AG10803 (cell line): ENCODE measurements around the gene DNAJC15.

Source experiments
- DNase-seq: peaks from one replicate; pipeline ENCODE4 v3.0.0; 2010; ENCODE audit warnings: low read depth
- H3K4me3 ChIP-seq: 2 replicates; pipeline ENCODE4 v1.5.1; 2011; ENCODE audit warnings: mild to moderate bottlenecking, low read length, control low read depth
- TF ChIP-seq, protein P1 (sequence below): conservative IDR thresholded peaks from 2 replicates; pipeline ENCODE4 v1.5.1; 2011; ENCODE audit warnings: mild to moderate bottlenecking, low read length, control low read depth, inconsistent platforms

Gene DNAJC15

DNA sequence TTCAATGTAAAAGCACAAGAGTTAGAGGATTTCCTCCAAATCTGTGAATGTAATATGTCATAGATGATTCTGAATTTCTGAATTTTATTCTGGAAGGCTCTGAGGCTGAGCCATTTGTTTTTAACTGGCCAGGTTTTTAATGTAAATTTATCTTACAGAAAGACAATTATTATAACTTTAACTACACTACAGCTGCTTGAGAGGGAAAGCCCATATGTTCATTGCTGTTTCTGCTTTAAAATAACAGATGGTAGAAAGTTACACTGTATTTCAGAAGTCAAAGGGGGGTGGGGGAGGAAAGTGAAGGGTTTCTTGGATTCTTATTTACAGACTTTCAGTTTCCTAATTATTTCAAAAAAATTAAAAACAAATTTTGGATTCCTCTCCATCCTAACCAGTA lies 62.8 kb downstream of the DNAJC15 start:
- TF ChIP-seq, protein P1, sequence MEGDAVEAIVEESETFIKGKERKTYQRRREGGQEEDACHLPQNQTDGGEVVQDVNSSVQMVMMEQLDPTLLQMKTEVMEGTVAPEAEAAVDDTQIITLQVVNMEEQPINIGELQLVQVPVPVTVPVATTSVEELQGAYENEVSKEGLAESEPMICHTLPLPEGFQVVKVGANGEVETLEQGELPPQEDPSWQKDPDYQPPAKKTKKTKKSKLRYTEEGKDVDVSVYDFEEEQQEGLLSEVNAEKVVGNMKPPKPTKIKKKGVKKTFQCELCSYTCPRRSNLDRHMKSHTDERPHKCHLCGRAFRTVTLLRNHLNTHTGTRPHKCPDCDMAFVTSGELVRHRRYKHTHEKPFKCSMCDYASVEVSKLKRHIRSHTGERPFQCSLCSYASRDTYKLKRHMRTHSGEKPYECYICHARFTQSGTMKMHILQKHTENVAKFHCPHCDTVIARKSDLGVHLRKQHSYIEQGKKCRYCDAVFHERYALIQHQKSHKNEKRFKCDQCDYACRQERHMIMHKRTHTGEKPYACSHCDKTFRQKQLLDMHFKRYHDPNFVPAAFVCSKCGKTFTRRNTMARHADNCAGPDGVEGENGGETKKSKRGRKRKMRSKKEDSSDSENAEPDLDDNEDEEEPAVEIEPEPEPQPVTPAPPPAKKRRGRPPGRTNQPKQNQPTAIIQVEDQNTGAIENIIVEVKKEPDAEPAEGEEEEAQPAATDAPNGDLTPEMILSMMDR: no peak
- H3K4me3 ChIP-seq: no peak overlapping the region
- DNase-seq: no peak

DNA sequence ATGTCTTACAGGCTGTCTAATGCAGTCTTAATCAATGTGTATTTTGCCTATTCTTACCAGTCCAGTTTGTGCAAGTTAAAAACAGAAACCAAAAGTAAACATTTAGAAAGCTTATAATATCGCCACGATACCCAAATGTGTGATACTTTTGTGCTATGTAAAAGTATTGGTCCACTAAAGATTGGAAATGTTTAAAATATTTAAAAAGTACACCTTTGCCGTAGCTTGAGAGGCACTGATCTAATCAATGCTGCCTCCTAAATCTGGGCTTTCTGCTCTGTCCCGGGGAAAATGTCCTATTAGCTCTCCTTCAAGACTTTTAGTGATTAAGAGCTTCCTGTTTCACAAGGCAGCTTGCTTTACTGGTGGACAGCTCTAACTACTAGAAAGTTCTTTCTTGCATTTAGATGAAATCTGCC lies 64.7 kb downstream of the DNAJC15 start:
- peak; percentile 48 for DNase-seq
- H3K4me3 ChIP-seq: peak overlapping the region; percentile 48
- TF ChIP-seq, protein P1: no peak

DNA sequence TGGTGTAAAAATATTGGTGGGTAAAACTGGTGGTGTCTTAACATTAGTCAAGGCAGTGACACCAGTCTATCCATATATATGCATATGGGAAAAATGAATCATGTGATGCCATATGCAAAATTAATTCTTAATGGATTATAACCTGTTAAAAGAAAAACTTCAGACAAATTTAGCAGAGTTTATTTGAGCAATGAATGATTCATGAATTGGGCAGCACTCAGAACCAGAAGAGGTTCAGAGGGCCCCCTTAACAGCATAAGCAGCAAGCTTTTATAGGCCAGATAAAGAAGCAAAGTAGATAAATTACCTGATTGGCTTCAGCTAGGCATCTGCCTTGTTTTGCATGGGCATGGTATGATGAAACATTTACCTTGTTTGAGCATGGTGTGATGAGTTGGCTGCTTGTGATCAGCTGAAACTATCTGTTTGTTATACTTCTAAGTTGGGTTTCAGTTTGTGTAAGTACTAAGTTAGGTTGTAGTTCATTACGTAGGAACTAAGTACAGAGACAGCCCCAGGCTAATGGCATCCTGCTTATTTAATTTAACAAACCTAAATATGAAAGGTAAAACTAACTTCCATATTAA lies 66.6 kb downstream of the DNAJC15 start:
- H3K4me3 ChIP-seq: no peak overlapping the region
- DNase-seq: no peak
- TF ChIP-seq, protein P1: no peak

DNA sequence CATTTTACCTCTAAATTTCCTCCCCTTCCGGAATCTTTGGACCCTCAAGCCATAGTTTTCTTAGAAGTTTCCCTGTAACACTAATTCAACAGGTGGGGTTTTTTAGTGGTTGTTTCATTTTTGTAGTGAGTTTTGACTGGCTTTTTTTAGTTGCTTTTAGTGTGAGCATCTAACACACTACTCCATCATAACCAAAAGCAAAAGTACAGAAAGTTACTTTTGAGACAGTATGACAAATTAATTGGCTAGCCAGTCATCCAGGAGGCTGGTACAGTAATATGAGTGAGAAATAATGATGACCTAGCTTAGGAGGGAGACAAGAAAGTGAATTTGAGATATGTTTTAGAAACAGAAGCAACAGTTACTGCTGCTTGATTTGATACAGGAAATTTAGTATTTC lies 71.5 kb downstream of the DNAJC15 start:
- TF ChIP-seq, protein P1: no peak
- no peak overlapping the region for H3K4me3 ChIP-seq
- no peak for DNase-seq

DNA sequence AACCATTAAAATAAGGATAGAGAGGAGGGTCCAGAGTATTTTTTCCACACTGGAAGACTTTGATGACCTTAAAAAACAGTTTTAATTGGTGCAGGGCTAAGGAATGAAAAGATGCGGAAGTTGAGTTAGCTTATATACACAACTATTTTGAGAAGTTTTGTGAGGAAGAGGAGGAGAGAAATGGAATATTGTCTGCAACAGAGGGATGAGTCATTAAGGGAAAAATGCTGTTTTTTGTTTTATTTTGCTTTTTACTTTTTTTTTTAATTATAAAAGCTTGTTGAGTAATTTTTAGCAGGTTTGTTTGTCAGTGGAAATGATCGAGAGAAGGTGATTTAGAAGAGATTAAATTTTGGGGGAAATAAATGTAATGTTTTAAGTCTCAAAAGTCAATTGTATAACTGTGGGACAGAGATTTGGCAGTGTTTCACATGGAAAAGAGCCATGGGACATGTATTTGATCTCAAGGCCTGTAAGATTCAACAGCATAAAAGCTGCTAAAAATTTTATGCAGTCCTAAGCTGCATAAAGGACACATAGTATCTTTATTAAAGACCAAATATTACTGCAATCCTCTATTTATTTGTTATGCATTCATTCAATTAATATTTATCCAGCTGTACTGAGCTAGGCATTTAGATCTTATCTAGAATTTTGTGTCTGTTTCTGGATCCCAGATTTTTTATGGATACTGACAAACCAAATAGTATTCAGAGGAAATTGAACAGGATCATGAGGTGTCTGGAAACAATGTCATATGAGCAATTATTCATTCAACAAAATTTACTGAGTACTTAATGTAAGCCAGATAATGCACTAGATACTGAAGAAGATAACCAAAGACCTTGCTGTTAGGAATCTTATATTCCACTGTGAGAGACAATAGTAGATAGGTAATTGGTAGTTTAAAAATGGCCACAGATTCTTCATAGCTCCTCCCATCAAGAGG lies 72.7 kb downstream of the DNAJC15 start:
- no peak overlapping the region for H3K4me3 ChIP-seq
- DNase-seq: peak; percentile 17
- TF ChIP-seq, protein P1: no peak

DNA sequence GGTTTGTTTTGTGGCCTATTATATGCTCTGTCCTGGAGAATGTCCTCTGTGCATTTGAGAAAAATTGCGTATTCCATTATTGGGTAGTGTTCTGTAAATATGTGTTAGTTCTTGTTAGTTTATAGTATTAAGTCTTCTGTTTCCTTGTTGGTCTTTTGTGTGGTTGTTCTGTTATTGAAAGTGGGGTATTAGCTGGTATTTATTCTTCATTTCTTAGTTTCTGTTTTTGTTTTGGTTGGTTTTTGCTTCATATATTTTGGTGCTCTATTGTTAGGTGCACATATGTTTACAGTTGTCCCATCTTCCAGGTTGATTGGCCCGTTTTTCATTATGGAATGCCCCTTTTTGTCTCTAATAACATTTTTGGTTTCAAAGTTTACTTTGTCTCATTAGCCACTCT lies 77.3 kb downstream of the DNAJC15 start:
- no peak for DNase-seq
- H3K4me3 ChIP-seq: no peak overlapping the region
- TF ChIP-seq, protein P1: no peak

DNA sequence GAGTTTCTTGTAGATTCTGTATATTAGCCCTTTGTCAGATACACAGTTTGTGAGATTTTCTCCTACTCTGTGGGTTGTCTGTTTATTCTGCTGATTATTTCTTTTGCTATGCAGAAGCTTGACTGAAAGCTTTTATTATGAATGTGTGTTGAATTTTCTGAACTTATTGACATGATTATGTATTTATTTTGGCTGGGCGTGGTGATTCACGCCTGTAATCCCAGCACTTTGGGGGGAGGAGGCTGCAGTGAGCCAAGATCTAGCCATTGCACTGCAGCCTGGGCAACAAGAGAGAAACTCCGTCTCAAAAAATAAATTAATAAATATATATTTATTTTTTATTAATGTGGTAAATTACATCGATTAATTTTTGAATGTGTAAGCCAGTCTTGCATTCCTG lies 78.9 kb downstream of the DNAJC15 start:
- no peak overlapping the region for H3K4me3 ChIP-seq
- TF ChIP-seq, protein P1: no peak
- no peak for DNase-seq
